Posterior cingulate gyrus (tissue), 11 donors: ENCODE data around the gene STON2.
A peak's percentile ranks its signal among the peaks of the same experiment; 100 is the strongest.
"Not testable (repeated sequence)": the region's sequence is repeated elsewhere in the genome, so short reads cannot be mapped to it uniquely, and the experiment has no call there.

Experiments used
- DNase-seq, 10 donors: peaks; one replicate each; pipeline versions ENCODE4 v3.0.0 to v3.0.0-alpha.2; 2020 to 2021; ENCODE audit warnings: mixed read lengths in 3 of 10
- intact Hi-C: fragments of 100-400 bp; cut with DNase I; formaldehyde crosslinking; loops from one replicate; pipeline ENCODE4 v1.15.1; 2023

STON2 gene

DNA sequence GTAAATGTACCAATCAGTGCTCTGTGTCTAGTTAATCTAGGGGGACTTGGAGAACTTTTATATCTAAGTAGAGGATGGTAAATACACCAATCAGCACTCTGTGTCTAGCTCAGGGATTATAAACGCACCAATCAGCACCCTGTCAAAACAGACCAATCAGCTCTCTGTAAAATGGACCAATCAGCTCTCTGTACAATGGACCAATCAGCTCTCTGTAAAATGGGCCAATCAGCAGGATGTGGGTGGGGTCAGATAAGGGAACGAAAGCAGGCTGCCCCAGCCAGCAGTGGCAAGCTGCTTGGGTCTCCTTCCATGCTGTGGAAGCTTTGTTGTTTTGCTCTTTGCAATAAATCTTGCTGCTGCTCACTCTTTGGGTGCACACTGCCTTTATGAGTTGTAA lies 163.3 kb downstream of the STON2 start:
- DNase-seq, intact Hi-C loops: not testable (repeated sequence)

- intact Hi-C loops = no loop called here
- DNase-seq = no peak
Observed at GRCh38 chr14:81236138-81236537, 164.0 kb downstream of the STON2 start.

- no peak for DNase-seq
- intact Hi-C loops = no loop called here
Observed at GRCh38 chr14:81235096-81235495, 165.0 kb downstream of the STON2 start.

- intact Hi-C loops = no loop called here
- DNase-seq = no peak
Observed at GRCh38 chr14:81234278-81234677, 165.8 kb downstream of the STON2 start.

GRCh38 chr14:81233615-81234014 lies 166.5 kb downstream of the STON2 start:
- DNase-seq = no peak
- intact Hi-C loops = no loop called here

GRCh38 chr14:81231540-81231939 lies 168.6 kb downstream of the STON2 start:
- DNase-seq = no peak
- intact Hi-C loops = no loop called here

GRCh38 chr14:81224222-81224621 lies 175.9 kb downstream of the STON2 start:
- no peak for DNase-seq

DNA sequence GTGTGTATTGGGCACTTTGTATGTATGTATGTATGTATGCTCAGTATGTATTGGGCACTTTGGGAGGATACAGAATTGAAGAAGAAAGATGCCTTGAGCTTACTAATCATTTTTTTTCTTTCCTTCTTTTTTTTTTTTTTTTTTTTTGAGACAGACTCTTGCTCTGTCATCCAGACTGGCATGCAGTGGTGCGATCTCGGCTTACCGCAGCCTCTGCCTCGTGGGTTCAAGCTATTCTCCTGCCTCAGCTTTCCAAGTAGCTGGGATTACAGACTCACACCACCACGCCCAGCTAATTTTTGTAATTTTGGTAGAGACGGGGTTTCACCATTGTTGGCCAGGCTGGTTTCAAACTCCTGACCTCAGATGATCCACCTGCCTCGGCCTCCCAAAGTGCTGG lies 176.3 kb downstream of the STON2 start:
- DNase-seq = not testable (repeated sequence)
- intact Hi-C loops = loop anchor here (5.0 kb wide), 1 partner anchor 309 kb away; the partner anchor contains the start of gene SEL1L

More at GRCh38 chr14:81224222-81224621, 175.9 kb downstream of the STON2 start:
- intact Hi-C loops = loop anchor here (5.0 kb wide), 1 partner anchor 308 kb away; the partner anchor contains the start of gene SEL1L

- DNase-seq = no peak
Observed at GRCh38 chr14:81222691-81223090, 177.4 kb downstream of the STON2 start.

DNA sequence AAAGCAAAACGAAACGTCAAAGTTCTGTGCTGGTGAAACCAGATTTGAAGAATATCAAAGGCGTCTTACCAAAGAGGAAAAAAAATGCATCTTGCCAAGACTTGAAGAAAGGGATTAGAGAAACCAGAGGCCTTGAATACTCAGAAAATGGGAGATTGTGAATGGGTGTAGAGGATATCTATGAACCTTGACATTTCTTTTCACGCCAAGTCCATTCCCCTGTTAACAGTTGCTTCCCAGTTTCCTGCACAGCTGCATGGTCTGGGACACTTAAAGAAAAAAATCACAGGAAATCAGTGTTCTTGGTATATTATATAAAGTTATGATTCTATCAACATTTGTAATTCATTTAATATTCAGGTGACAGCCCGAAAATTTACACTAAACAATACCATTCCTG lies 178.0 kb downstream of the STON2 start:
- no peak for DNase-seq
- intact Hi-C loops = loop anchor here (5.0 kb wide), 1 partner anchor 310 kb away; the partner anchor contains the start of gene SEL1L

More at GRCh38 chr14:81222691-81223090, 177.4 kb downstream of the STON2 start:
- intact Hi-C loops = loop anchor here (5.0 kb wide), 1 partner anchor 310 kb away; the partner anchor contains the start of gene SEL1L

DNA sequence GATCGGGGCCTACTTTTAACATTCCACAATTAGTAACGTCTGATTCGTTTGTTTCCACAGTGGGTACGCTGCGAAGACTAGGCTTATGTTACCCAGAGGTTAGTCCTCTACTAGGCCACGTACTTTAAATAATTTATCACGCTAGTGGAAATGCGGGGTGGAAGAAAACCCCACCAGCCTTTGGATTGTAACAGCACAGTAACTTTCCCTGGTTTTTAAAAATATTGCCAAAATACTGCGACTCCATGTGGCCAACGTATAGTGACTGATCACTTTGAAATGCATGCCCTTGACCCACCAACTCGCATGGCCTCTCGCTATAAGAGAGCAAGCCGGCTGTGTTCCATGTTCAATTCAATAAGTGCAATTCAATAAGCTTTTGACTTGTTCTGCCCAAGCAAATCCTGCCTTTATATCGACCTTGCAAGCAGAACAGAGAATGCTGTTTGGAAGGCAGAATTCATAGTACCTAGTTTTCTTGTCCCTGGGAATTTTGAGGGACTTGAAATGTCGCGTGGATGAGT lies 178.5 kb downstream of the STON2 start:
- DNase-seq = peak in 1 of 10 donors; percentile 48
- intact Hi-C loops = loop anchor here (5.0 kb wide), 1 partner anchor 311 kb away; the partner anchor contains the start of gene SEL1L

DNA sequence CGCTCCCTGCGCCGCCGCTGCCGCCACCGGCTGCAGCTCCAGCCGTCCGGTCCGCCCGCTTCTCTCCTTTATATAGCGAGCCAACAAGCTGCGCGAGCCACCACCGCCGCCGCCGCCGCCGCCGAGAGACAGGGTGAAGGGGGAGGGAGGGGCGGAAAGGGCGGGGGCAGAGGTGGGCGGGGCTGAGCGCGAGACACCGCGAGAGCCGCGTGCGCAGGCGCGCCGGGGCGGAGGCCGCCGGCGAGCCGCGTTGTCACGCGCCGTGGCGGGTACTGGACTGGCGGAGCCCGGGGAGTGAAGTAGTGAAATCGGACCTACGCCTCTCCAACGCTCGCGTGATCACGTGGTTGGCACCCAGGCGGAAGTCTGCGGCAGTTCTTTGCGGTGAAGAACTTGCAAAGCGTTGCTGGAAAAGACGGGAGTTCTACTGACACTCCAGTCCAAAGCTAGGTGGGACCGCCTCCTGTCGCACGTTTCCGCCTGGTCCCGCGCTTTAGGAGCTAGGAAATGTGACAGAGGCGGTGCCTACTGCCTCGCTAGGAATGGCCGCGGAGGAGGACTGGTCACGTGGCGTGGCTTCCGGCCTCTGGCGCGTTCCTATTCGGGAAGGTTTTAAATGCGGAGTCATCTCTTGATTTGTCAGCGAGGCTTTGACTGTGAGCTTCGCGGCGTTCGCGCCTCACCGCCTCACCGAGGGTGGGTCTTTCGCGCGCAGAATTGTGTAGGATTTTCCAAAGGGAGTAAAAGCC lies 179.1 kb downstream of the STON2 start, which contains the start of gene GTF2A1:
Gene GTF2A1 (minus strand): TSS at position 130 of the 749 bp plus-strand sequence. CDS start 441 bp downstream, outside the sequence.
- intact Hi-C loops = loop anchor here (5.0 kb wide), 1 partner anchor 311 kb away; the partner anchor contains the start of gene SEL1L
- peak; percentile 89 to 99 (median 94) for DNase-seq

GRCh38 chr14:81220580-81220829 lies 179.6 kb downstream of the STON2 start:
- intact Hi-C loops = loop anchor here (5.0 kb wide), 1 partner anchor 312 kb away; the partner anchor contains the start of gene SEL1L

GRCh38 chr14:81219759-81220579 lies 180.2 kb downstream of the STON2 start:
- intact Hi-C loops = loop anchor here (5.0 kb wide), 2 partner anchors 48 to 312 kb away; partner anchors contain the start of gene SEL1L
- peak in 7 of 10 donors; percentile 18 to 89 (median 53) for DNase-seq

More at GRCh38 chr14:81220580-81220829, 179.6 kb downstream of the STON2 start:
- DNase-seq = no peak

DNA sequence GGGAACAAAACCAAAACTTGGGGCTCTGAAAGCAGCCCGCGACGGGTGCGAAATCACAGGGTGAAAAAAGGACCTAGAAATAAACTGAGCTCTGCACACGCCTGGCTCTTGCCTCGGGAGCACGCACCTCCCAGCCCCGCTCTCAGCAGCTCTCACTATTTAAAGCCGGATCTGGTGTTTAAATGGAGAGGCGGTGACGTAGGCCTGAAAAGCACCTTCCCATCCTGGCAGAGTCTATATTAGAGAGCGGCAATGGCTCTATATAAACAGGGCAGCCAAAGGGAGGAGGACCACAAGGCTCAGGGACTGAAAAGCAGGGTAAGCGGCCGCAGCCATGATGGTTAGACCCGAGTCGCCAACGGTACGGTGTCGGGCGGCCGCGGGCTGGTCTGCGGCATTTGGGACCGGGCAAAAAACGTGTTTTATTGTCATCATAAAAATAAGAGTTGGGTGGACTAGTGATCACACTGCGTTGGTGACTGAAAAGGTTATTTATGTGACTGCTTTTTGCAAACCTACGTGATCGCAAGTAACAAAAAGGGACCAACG lies 180.8 kb downstream of the STON2 start:
- intact Hi-C loops = loop anchor here (5.0 kb wide), 1 partner anchor 47 kb away; no protein-coding TSS in a partner anchor
- peak; percentile 77 to 97 (median 86) for DNase-seq

DNA sequence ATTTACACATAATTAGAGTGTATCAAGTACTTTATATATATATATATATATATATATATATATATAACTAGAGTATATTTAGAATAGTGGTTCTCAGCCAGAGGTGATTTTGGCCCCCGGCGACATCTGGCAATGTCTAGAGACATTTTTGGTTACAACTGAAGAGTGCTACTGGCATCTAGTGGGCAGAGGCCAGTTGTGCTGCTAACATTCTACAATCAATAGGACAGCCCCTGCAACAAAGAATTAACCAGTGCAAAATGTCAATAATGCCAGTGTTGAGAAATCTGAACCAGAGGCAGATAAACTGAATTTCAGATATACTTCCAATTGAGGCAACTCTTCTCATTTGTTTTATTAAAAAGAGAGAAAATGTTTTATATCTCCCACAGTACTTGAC lies 188.3 kb downstream of the STON2 start:
- intact Hi-C loops = loop anchor here (1.0 to 2.0 kb wide), 2 partner anchors 215 to 258 kb away; no protein-coding TSS in a partner anchor
- DNase-seq = peak in 6 of 10 donors; percentile 28 to 51 (median 36)
